Measurements from ENCODE around the gene ZNF774. TPM values are rescaled to one million over a fixed set of nuclear protein-coding genes. Genes with fewer than 3 reads are reported as not detected.

ZNF774 gene
- total RNA-seq, 4 donors from 2014 or later, result 0.66 to 2.9 (median 1.2) TPM

- H3K27ac ChIP-seq, result peak overlapping the region; percentile 47 to 93 (median 84)
- no peak for TF ChIP-seq CTCF (IDR thresholded peaks at IDR 0.05)
- TF ChIP-seq EP300 (IDR thresholded peaks at IDR 0.05), result peak; percentile 56 to 80
- no peak for TF ChIP-seq POLR2A (IDR thresholded peaks at IDR 0.05)
- no peaks in the 10 kb centered on the region for H3K36me3 ChIP-seq
- peaks cover 10 to 86% (median 46%) of the 10 kb centered on the region in 4 donors for H3K4me1 ChIP-seq
- H3K9me3 ChIP-seq, result no peaks in the 10 kb centered on the region
- no peaks in the 10 kb centered on the region for H3K27me3 ChIP-seq
- 11 to 16% methylated on average over 7 of the region's 7 CpGs for WGBS, 2 donors
- peak in 1 of 2 donors; percentile 61 for DNase-seq (ENCODE audit: low spot score in 2 of 2)
- H3K4me3 ChIP-seq, result peak overlapping the region in 1 of 4 donors; percentile 2
These were observed 48.8 kb downstream of the ZNF774 start for GRCh38 chr15:90400759-90401314.

- Histone ChIP-seq H3K27ac (peak overlapping the region; percentile 47 to 93 (median 84)), H3K9me3 (no peaks in the 10 kb centered on the region), H3K4me3 (no peak overlapping the region), H3K36me3 (no peaks in the 10 kb centered on the region), H3K27me3 (no peaks in the 10 kb centered on the region), H3K4me1 (peaks cover 10 to 86% (median 46%) of the 10 kb centered on the region in 4 donors)
- DNase-seq (ENCODE audit: low spot score in 2 of 2), result no peak
- TF ChIP-seq EP300 (IDR thresholded peaks at IDR 0.05) (no peak), CTCF (IDR thresholded peaks at IDR 0.05) (no peak), POLR2A (IDR thresholded peaks at IDR 0.05) (no peak)
- WGBS, 2 donors, result 13 to 14% methylated on average over 1 of the region's 1 CpG
These were observed 49.4 kb downstream of the ZNF774 start for GRCh38 chr15:90401495-90401894.

- Histone ChIP-seq H3K9me3 (no peaks in the 10 kb centered on the region), H3K27me3 (no peaks in the 10 kb centered on the region), H3K36me3 (no peaks in the 10 kb centered on the region), H3K4me1 (peaks cover 10 to 86% (median 51%) of the 10 kb centered on the region in 4 donors), H3K4me3 (no peak overlapping the region), H3K27ac (peak overlapping the region; percentile 47 to 93 (median 84))
- TF ChIP-seq EP300 (IDR thresholded peaks at IDR 0.05) (peak in 1 of 2 donors; percentile 76), CTCF (IDR thresholded peaks at IDR 0.05) (no peak)
- DNase-seq (ENCODE audit: low spot score in 2 of 2), result peak in 1 of 2 donors; percentile 48
These were observed 50.1 kb downstream of the ZNF774 start for GRCh38 chr15:90402223-90402622.

GRCh38 chr15:90402767-90403166 is 50.7 kb downstream of the ZNF774 start:
- DNase-seq (ENCODE audit: low spot score in 2 of 2), result no peak
- 65 to 68% methylated on average over 3 of the region's 3 CpGs for WGBS, 2 donors
- no peaks in the 10 kb centered on the region for H3K27me3 ChIP-seq
- peak overlapping the region in 2 of 4 donors; percentile 91 to 93 for H3K27ac ChIP-seq
- H3K4me1 ChIP-seq, result peaks cover 14 to 92% (median 53%) of the 10 kb centered on the region in 4 donors
- H3K36me3 ChIP-seq, result no peaks in the 10 kb centered on the region
- no peaks in the 10 kb centered on the region for H3K9me3 ChIP-seq
- TF ChIP-seq POLR2A (IDR thresholded peaks at IDR 0.05), result no peak
- TF ChIP-seq CTCF (IDR thresholded peaks at IDR 0.05), result no peak
- no peak for TF ChIP-seq EP300 (IDR thresholded peaks at IDR 0.05)
- H3K4me3 ChIP-seq, result no peak overlapping the region

GRCh38 chr15:90405055-90405607 is 53.0 kb downstream of the ZNF774 start:
- peaks cover 0 to 4% (median 0%) of the 10 kb centered on the region in 3 donors for H3K36me3 ChIP-seq
- H3K27ac ChIP-seq, result peak overlapping the region in 2 of 4 donors; percentile 52 to 93
- whole genome bisulfite sequencing, 2 donors, result 40 to 42% methylated on average over 3 of the region's 3 CpGs
- no peaks in the 10 kb centered on the region for H3K27me3 ChIP-seq
- no peaks in the 10 kb centered on the region for H3K9me3 ChIP-seq
- TF ChIP-seq CTCF (IDR thresholded peaks at IDR 0.05), result no peak
- no peak for TF ChIP-seq POLR2A (IDR thresholded peaks at IDR 0.05)
- TF ChIP-seq EP300 (IDR thresholded peaks at IDR 0.05), result no peak
- DNase-seq (ENCODE audit: low spot score in 2 of 2), result no peak
- H3K4me1 ChIP-seq, result peaks cover 15 to 86% (median 58%) of the 10 kb centered on the region in 4 donors
- no peak overlapping the region for H3K4me3 ChIP-seq
